Aorta (tissue), 5 donors: Measurements from ENCODE around the gene ZNF467. TPM values are rescaled to one million over a fixed set of nuclear protein-coding genes. Genes with fewer than 3 reads are reported as not detected.

Experiments
- ATAC-seq: fragments of 200-7000 bp; cut with Tn5 transposase; one replicate; pipeline ENCODE4 v1.9.1; 2022; ENCODE audit warnings: moderate library complexity; ENCODE audit not compliant: low FRiP score
- DNase-seq, 2 donors: peaks; one replicate each; pipeline ENCODE4 v3.0.0-alpha.2; 2020
- H3K27ac ChIP-seq, 2 donors: one replicate each; pipeline ENCODE4 v1.5.1; 2013; ENCODE audit warnings: low read length in 2 of 2, mild to moderate bottlenecking in 2 of 2, moderate library complexity in 2 of 2, control low read depth in 1 of 2, inconsistent platforms in 1 of 2, low read depth in 1 of 2
- H3K27me3 ChIP-seq, 2 donors: one replicate each; pipeline ENCODE4 v1.6.1; 2013; ENCODE audit warnings: control low read depth in 1 of 2, low read length in 1 of 2, mild to moderate bottlenecking in 1 of 2, moderate library complexity in 1 of 2; ENCODE audit not compliant: insufficient read depth in 2 of 2, control insufficient read depth in 1 of 2
- H3K36me3 ChIP-seq, 2 donors: one replicate each; pipeline ENCODE4 v1.6.1; 2013; ENCODE audit warnings: control low read depth in 1 of 2, low read length in 1 of 2, mild to moderate bottlenecking in 1 of 2; ENCODE audit not compliant: insufficient read depth in 2 of 2, control insufficient read depth in 1 of 2
- H3K4me1 ChIP-seq, 2 donors: one replicate each; pipeline ENCODE4 v1.6.1; 2013; ENCODE audit warnings: low read length in 2 of 2, control low read depth in 1 of 2, mild to moderate bottlenecking in 1 of 2, moderate library complexity in 1 of 2; ENCODE audit not compliant: insufficient read depth in 2 of 2, control insufficient read depth in 1 of 2
- H3K4me3 ChIP-seq, 2 donors: one replicate each; pipeline ENCODE4 v1.5.1; 2013; ENCODE audit warnings: low read length in 2 of 2, control low read depth in 1 of 2, mild to moderate bottlenecking in 1 of 2
- H3K9me3 ChIP-seq: one replicate; pipeline ENCODE4 v1.6.1; 2013; ENCODE audit warnings: mild to moderate bottlenecking, low read length; ENCODE audit not compliant: control insufficient read depth
- WGBS, 2 donors: extraction: QIAGEN DNeasy Blood & Tissue Kit; methylation state at CpG; one replicate each; pipeline ENCODE4 v1.1.7; 2013; 5-methylcytosine and 5-hydroxymethylcytosine counted together
- intact Hi-C, 2 donors: fragments of 100-400 bp; cut with DNase I; formaldehyde crosslinking; loops; one replicate each; pipeline versions ENCODE4 v1.14.2 to v1.15.0; 2022
- polyA plus RNA-seq, 2 donors: library from polyadenylated mRNA; stranded (reverse); fragments of 200-250 nt; gene quantifications; one replicate each; pipeline ENCODE4 v1.2.3, GENCODE V29; 2013
- total RNA-seq, 2 donors: library from RNA; stranded (reverse); fragmentation: NEBNext Ultra II Directional; extraction: Animal tissue kit (Norgen Biotek cat#: 25700); gene quantifications; one replicate each; pipeline ENCODE4 v1.2.1, GENCODE V29; 2021
- donor health status: healthy with polysubstance abuse.
- donor health status: Bipolar disorder and iron deficiency.
- donor health status: DM: no; HTN: no; CAD: no.
- donor health status: DM: no; HTN: no; CAD: no.
- donor health status: DM: yes; HTN: yes; CAD: no.

The ZNF467 gene
- total and polyA plus RNA-seq, 4 donors: 2.1 to 18.5 (median 9.5) TPM

DNA sequence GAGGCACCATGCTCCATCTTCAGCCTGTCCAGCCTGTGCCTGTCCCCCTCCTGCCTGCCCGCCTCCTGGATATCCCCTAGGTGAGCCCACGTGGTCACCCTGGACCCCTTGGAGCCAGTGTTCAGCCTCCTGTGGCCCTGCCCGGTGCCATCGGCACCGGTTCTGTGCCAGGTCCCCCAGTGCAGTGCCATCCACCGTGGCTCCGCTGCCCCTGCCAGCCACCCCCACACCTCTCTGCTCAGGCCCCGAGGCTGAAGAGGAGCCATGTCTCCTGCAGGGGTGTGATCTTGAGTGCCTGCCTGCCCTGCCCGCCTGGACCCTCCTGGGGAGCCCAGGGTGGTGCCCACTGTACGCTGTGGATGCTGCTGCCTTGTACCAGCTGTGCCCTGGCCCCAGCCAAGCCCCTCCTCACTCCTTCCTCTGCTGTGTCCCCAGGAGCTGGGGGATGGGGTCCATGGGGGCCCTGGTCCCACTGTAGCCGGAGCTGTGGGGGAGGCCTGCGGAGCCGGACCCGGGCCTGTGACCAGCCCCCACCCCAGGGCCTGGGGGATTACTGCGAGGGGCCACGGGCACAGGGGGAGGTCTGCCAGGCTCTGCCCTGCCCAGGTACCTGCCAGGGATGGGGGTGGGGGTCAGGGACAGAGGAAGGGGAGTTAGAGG lies 38.6 kb upstream of the ZNF467 start:
- 90 to 93% methylated on average over 16 of the region's 16 CpGs for WGBS, 2 donors
- H3K9me3 ChIP-seq: no peaks in the 10 kb centered on the region
- intact Hi-C loops: no loop called here
- no peak overlapping the region for H3K27ac ChIP-seq
- no peak for DNase-seq
- no peak for ATAC-seq
- H3K36me3 ChIP-seq: no peaks in the 10 kb centered on the region
- H3K27me3 ChIP-seq: no peaks in the 10 kb centered on the region
- no peaks in the 10 kb centered on the region for H3K4me1 ChIP-seq
- no peak overlapping the region for H3K4me3 ChIP-seq

GRCh38 chr7:149811221-149811620 lies 37.8 kb upstream of the ZNF467 start:
- no peaks in the 10 kb centered on the region for H3K9me3 ChIP-seq
- DNase-seq (no peak), ATAC-seq (no peak)
- no peaks in the 10 kb centered on the region for H3K36me3 ChIP-seq
- WGBS, 2 donors: 48 to 60% methylated on average over 3 of the region's 3 CpGs
- H3K27ac ChIP-seq: no peak overlapping the region
- intact Hi-C loops: no loop called here
- H3K4me1 ChIP-seq: no peaks in the 10 kb centered on the region
- no peak overlapping the region for H3K4me3 ChIP-seq
- no peaks in the 10 kb centered on the region for H3K27me3 ChIP-seq

- 43 to 51% methylated on average over 2 of the region's 2 CpGs for WGBS, 2 donors
Measured at GRCh38 chr7:149809215-149809614, 35.8 kb upstream of the ZNF467 start.

GRCh38 chr7:149808311-149808710 lies 34.9 kb upstream of the ZNF467 start:
- no peak overlapping the region for H3K4me3 ChIP-seq
- intact Hi-C loops: loop anchor here in 1 of 2 donors (5.0 kb wide), 1 partner anchor 469 kb away; no protein-coding TSS in a partner anchor
- DNase-seq (no peak), ATAC-seq (no peak)
- H3K27me3 ChIP-seq: no peaks in the 10 kb centered on the region
- WGBS, 2 donors: 92% methylated on average over 10 of the region's 10 CpGs
- H3K4me1 ChIP-seq: no peaks in the 10 kb centered on the region
- no peaks in the 10 kb centered on the region for H3K36me3 ChIP-seq
- no peak overlapping the region for H3K27ac ChIP-seq
- H3K9me3 ChIP-seq: no peaks in the 10 kb centered on the region

More at GRCh38 chr7:149809215-149809614, 35.8 kb upstream of the ZNF467 start:
- Histone ChIP-seq H3K27me3 (no peaks in the 10 kb centered on the region), H3K4me3 (no peak overlapping the region), H3K27ac (no peak overlapping the region), H3K36me3 (no peaks in the 10 kb centered on the region), H3K4me1 (no peaks in the 10 kb centered on the region), H3K9me3 (no peaks in the 10 kb centered on the region)
- DNase-seq (no peak), ATAC-seq (no peak)
- intact Hi-C loops: loop anchor here in 1 of 2 donors (5.0 kb wide), 1 partner anchor 468 kb away; no protein-coding TSS in a partner anchor

DNA sequence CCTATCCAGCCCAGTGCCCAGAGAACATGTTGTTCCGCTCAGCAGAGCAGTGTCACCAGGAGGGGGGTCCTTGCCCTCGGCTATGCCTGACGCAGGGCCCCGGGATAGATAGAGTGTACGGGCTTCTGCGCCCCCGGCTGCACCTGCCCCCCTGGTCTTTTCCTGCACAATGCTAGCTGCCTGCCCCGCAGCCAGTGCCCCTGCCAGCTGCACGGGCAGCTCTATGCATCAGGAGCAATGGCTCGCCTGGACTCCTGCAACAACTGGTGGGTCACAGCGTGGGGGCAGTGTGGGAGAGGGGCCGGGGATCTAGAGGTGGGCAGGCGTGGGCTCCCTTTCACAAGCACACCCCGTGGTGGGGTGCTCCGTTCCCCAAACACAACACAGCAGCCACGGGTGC lies 33.3 kb upstream of the ZNF467 start:
- 72 to 81% methylated on average over 16 of the region's 16 CpGs for WGBS, 2 donors
- intact Hi-C loops: loop anchor here in 1 of 2 donors (5.0 kb wide), 1 partner anchor 471 kb away; no protein-coding TSS in a partner anchor
- H3K27me3 ChIP-seq: no peaks in the 10 kb centered on the region
- H3K4me3 ChIP-seq: no peak overlapping the region
- DNase-seq (no peak), ATAC-seq (no peak)
- no peaks in the 10 kb centered on the region for H3K9me3 ChIP-seq
- no peak overlapping the region for H3K27ac ChIP-seq
- no peaks in the 10 kb centered on the region for H3K36me3 ChIP-seq
- no peaks in the 10 kb centered on the region for H3K4me1 ChIP-seq

GRCh38 chr7:149804106-149804505 lies 30.7 kb upstream of the ZNF467 start:
- 77 to 79% methylated on average over 9 of the region's 9 CpGs for WGBS, 2 donors
- DNase-seq: no peak
- H3K27me3 ChIP-seq: no peaks in the 10 kb centered on the region
- H3K27ac ChIP-seq: no peak overlapping the region
- H3K9me3 ChIP-seq: no peaks in the 10 kb centered on the region
- no peak overlapping the region for H3K4me3 ChIP-seq
- no peaks in the 10 kb centered on the region for H3K4me1 ChIP-seq
- intact Hi-C loops: no loop called here
- ATAC-seq: no peak
- no peaks in the 10 kb centered on the region for H3K36me3 ChIP-seq

DNA sequence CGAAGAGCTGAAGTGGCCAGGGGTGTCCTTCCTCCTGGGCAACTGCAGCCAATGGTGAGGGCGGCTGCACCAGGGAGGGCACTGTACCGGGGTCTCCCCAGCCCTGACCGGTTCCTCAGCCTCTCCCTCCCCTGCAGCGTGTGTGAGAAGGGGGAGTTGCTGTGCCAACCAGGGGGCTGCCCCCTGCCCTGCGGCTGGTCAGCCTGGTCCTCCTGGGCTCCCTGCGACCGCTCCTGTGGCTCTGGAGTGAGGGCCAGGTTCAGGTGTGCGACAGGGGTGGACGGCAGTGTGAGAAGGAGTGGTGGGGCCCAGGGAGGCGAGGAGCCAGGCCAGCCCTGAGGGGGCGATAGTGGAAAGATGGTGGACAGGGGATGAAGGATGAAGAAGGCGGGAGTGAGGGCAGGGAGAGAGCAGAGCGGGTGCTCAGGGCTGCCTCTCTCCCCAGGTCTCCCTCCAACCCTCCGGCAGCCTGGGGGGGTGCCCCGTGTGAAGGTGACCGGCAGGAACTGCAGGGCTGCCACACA lies 30.2 kb upstream of the ZNF467 start:
- ATAC-seq: no peak

DNA sequence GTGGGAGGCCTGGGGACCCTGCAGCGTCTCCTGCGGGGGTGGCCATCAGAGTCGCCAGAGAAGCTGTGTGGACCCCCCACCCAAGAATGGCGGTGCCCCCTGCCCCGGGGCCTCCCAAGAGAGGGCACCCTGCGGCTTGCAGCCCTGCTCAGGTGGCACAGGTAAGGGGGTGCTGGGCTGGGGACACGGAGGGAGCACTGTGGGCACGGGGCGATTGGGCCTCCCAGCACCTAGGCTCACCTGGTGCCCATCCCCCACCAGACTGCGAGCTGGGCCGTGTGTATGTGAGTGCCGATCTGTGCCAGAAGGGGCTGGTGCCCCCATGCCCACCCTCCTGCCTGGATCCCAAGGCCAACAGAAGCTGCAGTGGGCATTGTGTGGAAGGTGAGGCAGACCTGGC lies 29.6 kb upstream of the ZNF467 start:
- H3K4me3 ChIP-seq: no peak overlapping the region
- H3K9me3 ChIP-seq: no peaks in the 10 kb centered on the region
- H3K27me3 ChIP-seq: no peaks in the 10 kb centered on the region
- ATAC-seq (no peak), DNase-seq (peak in 1 of 2 donors; percentile 74)
- H3K36me3 ChIP-seq: no peaks in the 10 kb centered on the region
- H3K27ac ChIP-seq: no peak overlapping the region
- H3K4me1 ChIP-seq: no peaks in the 10 kb centered on the region
- intact Hi-C loops: no loop called here
- 92 to 93% methylated on average over 12 of the region's 12 CpGs for WGBS, 2 donors

More for the DNA sequence above, 30.2 kb upstream of the ZNF467 start:
- Histone ChIP-seq H3K4me1 (no peaks in the 10 kb centered on the region), H3K9me3 (no peaks in the 10 kb centered on the region), H3K27ac (no peak overlapping the region), H3K36me3 (no peaks in the 10 kb centered on the region), H3K27me3 (no peaks in the 10 kb centered on the region), H3K4me3 (no peak overlapping the region)
- DNase-seq: no peak
- intact Hi-C loops: no loop called here
- WGBS, 2 donors: 74 to 84% methylated on average over 15 to 17 of the region's 17 CpGs

GRCh38 chr7:149801816-149802215 lies 28.4 kb upstream of the ZNF467 start:
- ATAC-seq (no peak), DNase-seq (no peak)
- H3K27me3 ChIP-seq: no peaks in the 10 kb centered on the region
- no peaks in the 10 kb centered on the region for H3K36me3 ChIP-seq
- H3K4me1 ChIP-seq: no peaks in the 10 kb centered on the region
- WGBS, 2 donors: 94 to 95% methylated on average over 14 to 16 of the region's 16 CpGs
- H3K27ac ChIP-seq: no peak overlapping the region
- H3K9me3 ChIP-seq: no peaks in the 10 kb centered on the region
- no peak overlapping the region for H3K4me3 ChIP-seq
- intact Hi-C loops: no loop called here
